LoVo (cell line): ENCODE measurements around the gene MUC13.
"Not testable (repeated sequence)": the region's sequence is repeated elsewhere in the genome, so short reads cannot be mapped to it uniquely, and the experiment has no call there.

Experiments used
- DNase-seq: peaks from one replicate; pipeline ENCODE4 v3.0.0-alpha.2; 2016; ENCODE audit warnings: low spot score

Gene MUC13

DNA sequence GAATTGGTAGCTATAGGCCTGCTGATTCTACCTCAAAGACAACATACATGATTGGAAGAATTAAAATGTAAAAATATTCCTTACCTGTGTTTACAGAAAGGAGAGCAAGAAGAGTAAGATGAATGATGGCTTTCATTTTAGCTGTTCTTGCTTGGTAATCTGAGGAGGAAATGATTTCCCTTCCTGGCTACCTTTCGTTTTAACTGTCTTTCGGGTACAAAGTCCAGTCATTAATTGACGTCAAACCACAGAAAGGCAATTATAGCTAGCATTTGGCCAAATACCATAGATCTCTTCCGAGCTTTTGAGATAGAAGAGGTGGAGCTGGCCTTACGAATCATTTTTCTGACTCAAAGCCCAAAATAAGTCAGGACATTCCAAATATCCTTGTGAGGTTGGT is at the start of gene MUC13:
Gene MUC13, minus strand, starts transcription at position 175 of the 400 bp plus-strand sequence. Its CDS starts 39 bp downstream, at position 136.
- peak; percentile 87 for DNase-seq

- DNase-seq, result no peak
Observed at GRCh38 chr3:124982855-124983254, 48.3 kb upstream of the MUC13 start.

GRCh38 chr3:124981472-124981871 is 46.9 kb upstream of the MUC13 start:
- no peak for DNase-seq

GRCh38 chr3:124978627-124979026 is 44.1 kb upstream of the MUC13 start:
- no peak for DNase-seq

GRCh38 chr3:124976383-124976782 is 41.8 kb upstream of the MUC13 start:
- DNase-seq, result peak; percentile 66

DNA sequence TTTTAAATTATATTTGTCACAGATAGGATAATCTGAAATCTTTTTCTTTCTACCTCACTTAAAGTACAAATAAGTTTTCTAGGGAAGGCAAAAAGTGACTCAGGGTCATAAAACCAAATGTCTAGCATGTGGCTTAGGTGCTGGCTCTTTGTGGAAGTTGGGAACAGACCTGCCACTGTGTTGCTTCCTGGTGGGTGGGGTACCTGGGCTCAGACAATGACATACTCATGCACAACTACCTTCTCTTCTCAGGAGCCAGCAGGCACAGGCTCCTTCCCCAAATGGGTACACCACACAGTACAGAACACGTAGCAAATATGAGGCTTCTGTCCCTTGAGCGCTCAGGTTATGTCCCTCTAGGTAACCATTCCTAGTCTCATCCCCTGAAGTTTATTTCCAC is 40.1 kb upstream of the MUC13 start:
- peak; percentile 88 for DNase-seq

- no peak for DNase-seq
Observed at GRCh38 chr3:124973290-124973689, 38.7 kb upstream of the MUC13 start.

- peak; percentile 79 for DNase-seq
Observed at GRCh38 chr3:124972457-124972856, 37.9 kb upstream of the MUC13 start.

DNA sequence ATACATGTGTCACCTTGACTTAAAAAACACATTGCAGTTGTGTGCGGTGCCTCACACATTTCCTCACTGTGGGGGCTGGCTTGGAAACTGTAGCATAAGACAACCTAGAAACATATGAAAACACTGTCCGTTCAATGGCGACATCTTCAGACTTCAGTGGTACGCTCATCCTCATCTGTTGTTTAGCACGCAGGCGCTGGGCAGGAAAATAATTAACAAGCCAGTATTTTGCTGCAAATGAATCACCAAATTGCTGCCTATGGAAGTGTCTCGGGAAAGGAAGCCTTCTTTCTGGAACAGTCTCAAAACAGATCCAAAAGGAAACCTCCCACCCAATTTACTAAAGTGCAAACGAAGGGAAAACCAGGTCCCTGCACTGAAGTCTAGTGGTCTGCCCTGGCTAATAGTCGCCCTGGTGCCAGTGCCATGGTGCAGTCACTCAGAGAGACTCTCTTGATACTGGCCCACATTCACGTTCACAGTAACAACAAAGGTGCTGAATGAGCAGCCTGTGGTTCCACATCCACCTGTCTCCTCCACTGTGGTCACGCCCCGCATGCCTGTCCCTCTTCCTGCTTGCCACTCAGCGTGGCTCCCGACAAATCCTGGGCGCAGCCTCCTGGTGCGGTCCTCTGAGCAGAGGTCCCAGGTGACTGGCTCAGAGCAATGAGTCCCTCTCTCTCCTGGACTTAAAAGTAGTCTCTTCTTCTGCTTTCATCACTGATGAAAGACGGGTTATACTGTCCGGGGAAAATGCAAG is 35.6 kb upstream of the MUC13 start:
- no peak for DNase-seq

DNA sequence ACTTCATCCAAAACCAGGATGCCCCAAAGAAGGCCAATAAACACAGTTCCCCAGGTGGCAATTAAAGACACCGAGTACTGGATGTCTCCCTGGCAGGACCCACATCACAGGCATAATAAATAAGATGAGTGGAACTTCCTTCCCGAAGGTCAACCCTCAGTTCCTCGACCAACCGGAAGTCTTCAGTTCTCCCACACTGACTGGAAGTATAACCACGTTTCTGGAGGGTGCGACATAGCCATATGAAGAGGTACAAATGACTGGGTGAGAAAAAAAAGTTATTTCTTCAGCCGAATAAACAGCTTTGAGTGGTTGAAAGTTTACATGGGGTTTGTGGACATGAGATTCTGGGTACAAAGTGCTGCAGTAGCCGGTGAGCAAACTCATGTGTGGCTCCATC is 34.6 kb upstream of the MUC13 start:
- DNase-seq, result no peak

DNA sequence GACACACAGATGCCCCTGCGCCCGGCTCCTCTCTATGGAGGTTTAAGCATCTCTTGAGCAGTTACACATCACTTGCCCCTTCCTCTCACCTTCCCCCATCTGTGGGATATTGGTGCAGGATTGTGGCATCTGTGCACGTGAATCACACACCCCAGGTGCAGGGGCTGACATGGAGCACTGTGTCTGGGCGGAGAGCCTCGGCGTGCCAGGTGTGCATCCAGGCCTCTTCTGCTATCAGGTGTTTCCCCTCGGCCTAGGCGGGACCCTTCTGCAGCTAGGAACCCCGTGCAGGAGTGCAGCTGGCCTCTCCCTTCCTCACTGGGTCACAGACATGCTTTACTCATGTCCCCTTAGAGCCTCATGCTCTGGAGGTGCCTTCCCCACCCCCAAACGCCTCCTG is 33.4 kb upstream of the MUC13 start:
- DNase-seq, result no peak

DNA sequence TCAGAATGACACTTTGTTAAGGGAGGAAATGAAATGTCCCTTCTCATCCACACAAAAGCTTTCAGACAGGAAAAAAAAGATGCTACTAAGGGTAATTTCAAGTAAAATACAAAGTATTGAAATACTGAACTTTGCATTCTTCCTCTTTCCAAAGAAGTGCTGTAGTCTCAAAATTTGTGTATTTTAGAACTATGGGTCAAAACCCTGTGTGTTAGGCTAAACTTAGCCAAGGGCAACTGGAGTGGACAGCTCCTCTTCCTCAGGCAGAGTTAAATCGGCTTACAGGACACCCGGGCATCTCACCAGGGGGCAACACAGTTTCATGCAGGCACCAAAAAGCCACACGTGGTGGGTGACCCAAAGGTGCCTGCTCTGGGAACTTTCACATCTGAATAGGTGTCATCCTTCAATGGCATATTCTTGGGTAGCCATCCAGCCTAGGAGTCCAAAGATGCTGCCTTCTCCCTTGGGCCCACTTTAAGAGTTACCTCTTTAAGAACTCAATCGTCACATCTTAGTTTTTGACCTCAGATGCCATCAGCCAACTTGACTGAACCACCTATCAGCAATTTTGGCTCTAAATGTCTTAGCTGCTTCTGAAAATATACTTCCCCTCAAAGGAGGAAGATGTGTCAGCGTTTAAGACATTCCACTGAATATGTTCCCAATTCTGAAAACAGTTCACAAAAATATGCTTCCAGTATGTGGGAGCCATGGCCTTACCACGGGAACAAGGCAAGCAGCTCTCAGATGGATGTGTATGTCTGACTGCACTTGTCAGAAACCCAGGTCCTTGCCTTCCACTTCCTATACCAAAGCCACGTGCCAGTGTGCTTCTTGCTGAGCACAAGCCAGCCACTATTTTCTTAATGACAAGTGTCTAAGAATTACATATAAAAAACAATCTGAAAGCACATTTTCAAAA is 32.2 kb upstream of the MUC13 start:
- no peak for DNase-seq

DNA sequence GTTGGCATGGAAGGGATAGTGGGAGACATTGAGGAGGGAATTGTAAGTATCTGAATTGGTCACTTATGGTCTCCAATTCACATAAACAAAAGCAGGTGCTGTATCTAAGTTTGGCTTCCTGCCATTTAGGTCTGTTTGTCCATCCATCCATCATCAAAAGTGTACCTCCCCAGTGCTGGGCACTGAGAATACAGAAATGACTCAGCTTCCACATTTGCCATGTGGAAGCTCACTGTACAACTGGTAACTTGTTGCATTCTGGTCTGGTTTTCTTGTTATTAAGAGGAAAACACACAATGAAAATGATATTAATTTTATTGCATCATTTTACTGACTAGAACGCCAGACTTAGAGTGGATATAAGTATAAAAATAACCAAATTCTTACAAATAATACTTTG is 30.9 kb upstream of the MUC13 start:
- DNase-seq, result no peak

DNA sequence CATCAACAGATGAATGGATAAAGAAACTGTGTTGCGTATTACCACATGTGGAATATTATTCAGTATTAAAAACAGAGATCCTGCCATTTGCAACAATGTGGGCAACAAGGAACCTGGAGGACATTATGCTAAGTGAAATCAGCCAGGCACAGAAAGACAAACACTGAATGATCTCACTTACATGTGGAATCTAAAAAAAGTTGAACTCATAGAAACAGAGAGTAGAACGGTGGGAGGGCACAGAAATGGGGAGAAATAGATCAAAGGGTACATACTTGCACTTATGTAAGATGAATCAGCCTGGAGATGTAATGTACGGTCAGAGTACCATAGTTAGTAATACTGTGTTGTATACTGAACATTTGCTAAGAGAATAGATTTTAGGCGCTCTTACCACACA is 29.8 kb upstream of the MUC13 start:
- no peak for DNase-seq

DNA sequence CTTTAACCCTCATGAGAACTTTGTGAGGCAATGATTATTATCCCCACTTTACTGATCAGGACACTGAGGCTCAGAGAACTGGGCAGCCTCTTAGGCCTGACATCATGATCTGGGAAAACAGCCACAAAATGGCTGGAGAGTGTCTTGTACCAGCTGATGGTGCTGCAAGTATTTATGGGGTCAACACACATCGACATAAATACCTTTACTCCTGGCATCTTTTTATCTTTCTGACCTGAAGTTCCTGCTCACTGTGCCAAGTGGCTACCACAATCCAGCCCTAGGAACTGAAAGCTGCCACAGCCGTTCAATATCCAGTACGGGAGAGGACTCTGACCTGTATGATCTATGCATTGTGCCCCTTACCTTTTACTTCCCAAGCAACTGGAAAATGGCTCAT is 29.2 kb upstream of the MUC13 start:
- DNase-seq, result no peak

DNA sequence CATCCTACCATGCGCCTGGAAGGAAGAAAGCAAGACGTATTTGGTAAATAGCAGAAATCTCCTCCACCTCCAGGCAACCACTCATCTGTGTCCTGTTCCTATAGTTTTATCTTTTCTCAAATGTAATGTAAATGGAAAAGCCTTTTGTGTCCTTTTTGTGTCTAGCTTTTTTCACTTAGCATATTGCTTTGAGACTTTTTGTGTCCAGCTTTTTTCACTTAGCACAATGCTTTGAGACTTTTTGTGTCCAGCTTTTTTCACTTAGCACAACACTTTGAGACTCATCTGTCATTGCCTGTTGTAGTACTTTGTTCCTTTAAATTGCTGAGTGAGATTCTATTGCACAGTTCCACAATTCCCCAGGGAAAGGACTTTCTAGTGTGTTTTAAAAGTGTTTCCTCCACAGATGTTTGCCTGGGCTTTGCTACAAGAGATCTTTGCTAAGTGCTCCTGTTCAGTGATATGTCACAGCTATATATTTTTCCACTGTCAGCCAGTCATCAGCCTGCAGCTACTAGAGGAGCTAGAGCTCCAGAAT is 27.9 kb upstream of the MUC13 start:
- DNase-seq, result no peak

- no peak for DNase-seq
Observed at GRCh38 chr3:124960698-124961097, 26.1 kb upstream of the MUC13 start.

GRCh38 chr3:124960105-124960504 is 25.6 kb upstream of the MUC13 start:
- DNase-seq, result no peak

- DNase-seq, result not testable (repeated sequence)
Observed at GRCh38 chr3:124957951-124958350, 23.4 kb upstream of the MUC13 start.

GRCh38 chr3:124952282-124952855 is 17.8 kb upstream of the MUC13 start:
- DNase-seq, result peak; percentile 32

GRCh38 chr3:124951511-124952281 is 17.1 kb upstream of the MUC13 start:
- DNase-seq, result peak; percentile 38

GRCh38 chr3:124950026-124950425 is 15.5 kb upstream of the MUC13 start:
- no peak for DNase-seq
